Measurements from ENCODE around the gene PIAS2. TPM values are rescaled to one million over a fixed set of nuclear protein-coding genes. Genes with fewer than 3 reads are reported as not detected.

PIAS2 gene
- total RNA-seq, 4 donors from 2014 or later: 38.7 to 81.6 (median 42.3) TPM

- Histone ChIP-seq H3K27me3 (no peaks in the 10 kb centered on the region), H3K4me1 (peaks cover 0 to 9% of the 10 kb centered on the region in 2 donors), H3K36me3 (no peaks in the 10 kb centered on the region), H3K27ac (no peak overlapping the region), H3K9me3 (no peaks in the 10 kb centered on the region), H3K4me3 (replicated peaks in 1 of 3) (no peak overlapping the region)
- no peak for DNase-seq
- 87 to 100% methylated on average over 1 of the region's 1 CpG for WGBS, 2 donors
- TF ChIP-seq CTCF (IDR thresholded peaks at IDR 0.05) (no peak), POLR2A (IDR thresholded peaks at IDR 0.05) (no peak)
- intact Hi-C loops (cut with DNase I): no loop called here
Observed at GRCh38 chr18:46939337-46939963, 22.1 kb upstream of the PIAS2 start.

- Histone ChIP-seq H3K36me3 (no peaks in the 10 kb centered on the region), H3K4me1 (peaks cover 6 to 8% of the 10 kb centered on the region in 2 donors), H3K27me3 (no peaks in the 10 kb centered on the region), H3K4me3 (replicated peaks in 1 of 3) (no peak overlapping the region), H3K27ac (no peak overlapping the region), H3K9me3 (no peaks in the 10 kb centered on the region)
- WGBS, 2 donors: 98 to 100% methylated on average over 1 of the region's 1 CpG
- intact Hi-C loops (cut with DNase I): no loop called here
- TF ChIP-seq POLR2A (IDR thresholded peaks at IDR 0.05): no peak
- no peak for TF ChIP-seq CTCF (IDR thresholded peaks at IDR 0.05)
- DNase-seq: no peak
Observed at GRCh38 chr18:46920653-46921052, 3.3 kb upstream of the PIAS2 start.

- no peaks in the 10 kb centered on the region for H3K36me3 ChIP-seq
- no peak for DNase-seq
- H3K9me3 ChIP-seq: no peaks in the 10 kb centered on the region
- no peaks in the 10 kb centered on the region for H3K27me3 ChIP-seq
- TF ChIP-seq POLR2A (IDR thresholded peaks at IDR 0.05) (no peak), CTCF (IDR thresholded peaks at IDR 0.05) (no peak)
- WGBS, 2 donors: 96 to 100% methylated on average over 2 of the region's 2 CpGs
- peaks cover 8 to 12% of the 10 kb centered on the region in 2 donors for H3K4me1 ChIP-seq
- no peak overlapping the region for H3K27ac ChIP-seq
- intact Hi-C loops (cut with DNase I): no loop called here
- no peak overlapping the region for H3K4me3 ChIP-seq (replicated peaks in 1 of 3)
Observed at GRCh38 chr18:46920067-46920466, 2.8 kb upstream of the PIAS2 start.

- intact Hi-C loops (cut with DNase I): no loop called here
- H3K27me3 ChIP-seq: no peaks in the 10 kb centered on the region
- H3K36me3 ChIP-seq: no peaks in the 10 kb centered on the region
- DNase-seq: peak; percentile 72 to 73
- H3K27ac ChIP-seq: peak overlapping the region; percentile 79 to 99 (median 87)
- H3K9me3 ChIP-seq: no peaks in the 10 kb centered on the region
- H3K4me1 ChIP-seq: peaks cover 8 to 13% of the 10 kb centered on the region in 2 donors
- TF ChIP-seq CTCF (IDR thresholded peaks at IDR 0.05): no peak
- TF ChIP-seq POLR2A (IDR thresholded peaks at IDR 0.05): no peak
- peak overlapping the region; percentile 33 to 93 (median 68) for H3K4me3 ChIP-seq (replicated peaks in 1 of 3)
- 15 to 24% methylated on average over 28 to 33 of the region's 33 CpGs for WGBS, 2 donors
Observed at GRCh38 chr18:46917803-46918600, 695 bp upstream of the PIAS2 start.

GRCh38 chr18:46916551-46917107 lies 678 bp downstream of the PIAS2 start:
- TF ChIP-seq POLR2A (IDR thresholded peaks at IDR 0.05) (no peak), CTCF (IDR thresholded peaks at IDR 0.05) (no peak)
- Histone ChIP-seq H3K27me3 (no peaks in the 10 kb centered on the region), H3K36me3 (no peaks in the 10 kb centered on the region), H3K4me1 (peaks cover 8 to 13% of the 10 kb centered on the region in 2 donors), H3K9me3 (no peaks in the 10 kb centered on the region), H3K27ac (peak overlapping the region; percentile 33 to 99 (median 87)), H3K4me3 (replicated peaks in 1 of 3) (peak overlapping the region in 2 of 3 donors; percentile 43 to 68)
- intact Hi-C loops (cut with DNase I): no loop called here
- WGBS, 2 donors: 1% methylated on average over 9 to 11 of the region's 21 CpGs
- no peak for DNase-seq
